ENCODE data around the gene IL31RA.

- TF ChIP-seq CTCF (conservative IDR thresholded peaks at IDR 0.05; ENCODE audit: low read length) = no peak
- TF ChIP-seq EZH2phosphoT487 (IDR thresholded peaks at IDR 0.05; ENCODE audit: borderline replicate concordance) = no peak
These were observed 66.4 kb downstream of the IL31RA start for GRCh38 chr5:55917402-55918086.
